ENCODE results near the gene ATP5ME.
A peak's percentile ranks its signal among the peaks of the same experiment; 100 is the strongest.
"Not testable (repeated sequence)": the region's sequence is repeated elsewhere in the genome, so short reads cannot be mapped to it uniquely, and the experiment has no call there.

Gene ATP5ME

DNA sequence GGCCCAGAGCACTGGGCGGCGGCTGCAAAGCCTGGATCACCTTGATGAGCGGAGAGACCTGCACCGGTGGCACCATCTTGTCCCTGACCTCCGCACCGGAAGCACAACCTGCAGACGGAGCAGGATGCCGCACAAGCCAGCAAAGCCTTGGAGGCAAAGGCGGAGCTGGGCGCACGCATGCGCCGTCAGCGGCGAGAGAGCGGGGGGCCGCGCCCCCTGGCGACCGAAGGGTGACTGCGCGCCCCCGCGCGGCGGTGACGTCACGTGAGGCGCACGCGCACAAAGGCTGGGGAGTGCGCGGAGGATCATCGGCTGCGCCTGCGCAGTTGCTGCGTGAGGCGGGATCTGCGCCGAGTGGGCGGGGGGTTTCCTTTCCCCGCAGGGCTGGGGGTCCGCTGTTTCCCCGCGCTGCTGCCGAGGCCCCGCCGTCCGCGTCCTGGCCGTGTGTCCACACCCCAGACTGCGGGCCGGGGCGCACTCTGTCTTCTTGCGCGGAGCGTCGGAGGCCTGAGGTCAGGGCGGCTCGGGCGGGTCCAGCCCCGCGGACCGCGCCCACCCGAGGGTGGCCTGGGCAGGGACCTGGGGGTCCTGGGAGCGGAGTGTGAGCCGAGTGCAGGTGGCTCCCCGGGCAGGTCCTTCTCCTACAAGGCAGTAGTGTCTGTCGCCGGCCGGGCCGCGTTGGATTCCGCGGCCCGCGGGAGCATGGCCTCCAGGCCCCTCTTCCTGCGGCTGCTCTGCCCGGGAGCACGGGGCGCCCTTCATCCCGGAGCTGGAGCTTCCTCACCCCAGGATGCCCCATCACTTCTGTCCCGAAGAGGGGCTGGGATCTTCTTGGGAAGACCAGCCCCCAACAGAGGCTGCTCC lies at the start of gene ATP5ME, which contains the start of gene MYL5:
Gene ATP5ME (minus strand): TSS at position 105 of the 864 bp plus-strand sequence. CDS start 29 bp downstream, at position 76.
Gene MYL5 (plus strand): TSS at position 371 of the 864 bp plus-strand sequence. CDS start 3,485 bp downstream, outside the sequence.
- DNase-seq, result peak; percentile 98

DNA sequence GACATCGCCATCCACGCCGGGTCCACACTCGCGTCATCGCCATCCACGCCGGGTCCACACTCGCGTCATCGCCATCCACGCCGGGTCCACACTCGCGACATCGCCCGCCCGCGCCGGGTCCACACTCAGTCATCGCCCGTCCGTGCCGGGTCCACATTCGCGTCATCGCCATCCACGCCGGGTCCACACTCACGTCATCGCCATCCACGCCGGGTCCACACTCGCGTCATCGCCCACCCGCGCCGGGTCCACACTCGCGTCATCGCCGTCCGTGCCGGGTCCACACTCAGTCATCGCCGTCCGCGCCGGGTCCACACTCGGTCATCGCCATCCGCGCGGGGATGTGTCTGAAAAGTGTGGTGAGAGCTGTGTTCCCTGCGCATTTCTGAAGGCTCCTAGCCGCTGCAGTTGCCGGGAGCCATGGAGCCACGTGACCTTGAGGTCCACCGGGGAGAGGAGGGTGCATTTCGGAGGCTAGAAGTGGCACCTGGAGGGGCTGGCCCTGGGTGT lies 48.8 kb upstream of the ATP5ME start:
- no peak for DNase-seq

GRCh38 chr4:722169-722725 lies 48.2 kb upstream of the ATP5ME start:
- no peak for DNase-seq

DNA sequence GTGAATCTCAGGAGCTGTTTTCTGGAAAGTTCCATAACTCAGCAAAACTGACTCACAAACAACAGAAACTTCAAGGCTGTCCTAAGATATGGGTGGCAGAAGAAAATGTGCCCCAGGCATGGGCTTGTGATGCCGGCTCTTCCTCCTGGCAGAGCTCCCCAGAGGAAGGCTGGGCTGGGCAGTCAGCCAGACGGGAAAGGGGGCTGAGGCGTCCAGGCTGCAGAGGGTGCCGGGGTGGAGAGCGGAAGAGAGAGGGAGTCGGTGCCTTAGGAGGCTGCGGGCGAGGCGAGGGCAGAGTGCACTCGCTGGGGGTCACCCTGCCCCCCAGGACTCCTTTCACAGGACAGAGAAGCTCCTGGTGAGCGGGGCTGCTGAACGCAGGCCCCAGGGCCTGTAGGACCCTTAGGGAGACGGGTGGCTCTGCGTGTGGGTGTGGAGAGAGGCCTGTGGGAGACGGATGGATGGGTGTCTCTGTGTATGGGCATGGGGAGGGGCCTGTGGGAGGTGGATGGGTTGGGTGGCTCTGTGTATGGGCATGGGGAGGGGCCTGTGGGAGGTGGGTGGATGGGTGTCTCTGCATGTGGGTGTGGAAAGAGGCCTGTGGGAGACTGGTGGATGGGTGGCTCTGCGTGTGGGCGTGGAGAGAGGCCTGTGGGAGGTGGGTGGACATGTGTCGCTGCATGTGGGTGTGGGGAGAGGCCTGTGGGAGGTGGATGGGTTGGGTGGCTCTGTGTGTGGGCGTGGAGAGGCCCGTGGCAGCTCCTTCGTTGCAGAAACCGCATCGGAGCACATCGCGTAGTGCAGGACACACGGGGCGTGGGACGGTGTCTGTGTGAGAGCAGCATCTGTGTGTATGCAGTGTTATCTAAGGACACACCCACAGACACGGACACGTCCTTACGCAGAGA lies 47.4 kb upstream of the ATP5ME start:
- DNase-seq, result no peak

DNA sequence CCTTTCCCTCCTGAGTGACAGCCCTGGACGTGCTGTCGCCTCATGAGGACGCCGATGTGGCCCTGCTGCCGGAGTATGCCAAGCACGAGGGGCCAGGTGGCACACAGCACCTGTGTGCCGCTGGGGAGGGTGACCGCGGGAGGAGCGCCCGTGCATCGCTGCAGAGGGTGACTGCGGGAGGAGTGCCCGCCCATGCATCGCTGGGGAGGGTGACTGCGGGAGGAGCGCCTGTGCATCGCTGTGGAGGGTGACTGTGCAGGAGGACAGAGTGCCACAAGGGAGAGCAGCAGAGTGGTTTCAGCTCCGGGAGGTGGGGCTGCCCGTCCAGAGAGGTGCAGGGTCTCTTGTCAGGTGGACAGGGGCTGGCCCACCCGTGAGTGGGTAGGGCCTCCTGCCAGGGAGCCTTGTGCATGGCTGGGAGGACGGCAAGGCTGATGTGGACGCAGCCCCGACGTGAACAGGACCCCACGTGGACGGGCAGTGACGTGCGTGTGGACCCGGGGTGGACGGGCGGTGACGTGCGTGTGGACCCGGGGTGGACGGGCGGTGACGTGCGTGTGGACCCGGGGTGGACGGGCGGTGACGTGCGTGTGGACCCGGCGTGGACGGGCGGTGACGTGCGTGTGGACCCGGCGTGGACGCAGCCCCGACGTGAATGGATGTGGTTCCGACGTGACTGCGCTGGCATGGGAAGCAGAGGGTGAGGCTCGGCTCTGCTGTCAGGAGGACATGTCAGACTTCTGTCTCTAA lies 46.2 kb upstream of the ATP5ME start:
- DNase-seq, result no peak

DNA sequence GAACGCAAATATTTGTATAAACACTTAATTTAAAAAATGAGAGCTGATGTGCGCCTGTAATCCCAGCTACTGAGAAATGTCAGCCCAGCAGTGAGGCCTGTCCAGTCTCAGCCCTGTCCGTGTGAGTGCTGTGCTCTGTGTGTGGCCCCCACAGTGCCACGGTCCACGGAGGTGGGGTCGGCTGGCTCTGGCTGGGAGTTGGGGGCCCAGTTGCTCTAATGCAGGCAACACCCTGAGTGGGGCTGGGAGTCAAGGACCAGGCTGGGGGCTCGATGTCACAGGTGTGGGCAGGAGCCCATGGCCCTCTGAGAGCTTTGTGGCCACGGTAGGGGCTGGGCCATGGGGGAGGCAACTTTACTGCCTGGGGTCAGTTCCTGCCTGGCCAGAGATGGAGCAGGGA lies 44.4 kb upstream of the ATP5ME start:
- DNase-seq, result no peak

DNA sequence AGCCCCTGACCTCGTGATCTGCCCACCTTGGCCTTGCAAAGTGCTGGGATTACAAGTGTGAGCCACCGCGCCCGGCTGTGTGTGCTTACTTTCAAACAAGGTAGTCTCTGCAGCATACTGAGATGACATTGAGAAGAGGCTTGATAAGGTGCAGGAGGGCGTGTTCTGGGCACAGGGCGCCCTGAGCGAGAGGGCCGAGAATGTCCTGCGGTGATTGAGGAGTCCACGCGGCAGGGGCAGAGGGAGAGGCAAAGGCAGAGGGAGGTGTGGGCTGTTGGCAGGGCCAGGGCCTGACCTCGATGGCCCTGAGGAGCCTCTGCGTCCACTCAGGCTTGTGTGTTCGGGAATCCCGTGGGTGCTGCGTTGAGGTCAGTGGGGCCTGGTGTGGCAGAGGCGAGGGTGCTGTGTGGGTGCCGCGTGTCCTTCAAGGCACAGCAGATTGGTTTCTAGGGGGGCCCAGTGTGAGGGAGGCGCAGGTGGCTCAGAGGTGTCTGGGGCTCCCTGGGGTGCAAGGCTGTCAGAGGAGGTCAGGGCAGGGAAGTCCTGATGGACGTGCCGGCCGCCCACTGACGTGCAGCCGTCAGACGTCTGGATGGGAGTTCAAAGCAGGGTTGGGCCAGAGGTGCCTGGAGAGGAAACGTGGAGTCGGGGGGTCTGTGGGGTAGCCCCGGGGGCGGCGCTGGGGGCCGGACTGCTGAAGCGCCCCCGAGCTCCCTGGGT lies 43.7 kb upstream of the ATP5ME start:
- DNase-seq, result no peak

GRCh38 chr4:714087-714486 lies 40.0 kb upstream of the ATP5ME start:
- DNase-seq, result no peak

- DNase-seq, result no peak
These were observed 39.0 kb upstream of the ATP5ME start for GRCh38 chr4:712916-713632.

GRCh38 chr4:712093-712492 lies 38.0 kb upstream of the ATP5ME start:
- no peak for DNase-seq

DNA sequence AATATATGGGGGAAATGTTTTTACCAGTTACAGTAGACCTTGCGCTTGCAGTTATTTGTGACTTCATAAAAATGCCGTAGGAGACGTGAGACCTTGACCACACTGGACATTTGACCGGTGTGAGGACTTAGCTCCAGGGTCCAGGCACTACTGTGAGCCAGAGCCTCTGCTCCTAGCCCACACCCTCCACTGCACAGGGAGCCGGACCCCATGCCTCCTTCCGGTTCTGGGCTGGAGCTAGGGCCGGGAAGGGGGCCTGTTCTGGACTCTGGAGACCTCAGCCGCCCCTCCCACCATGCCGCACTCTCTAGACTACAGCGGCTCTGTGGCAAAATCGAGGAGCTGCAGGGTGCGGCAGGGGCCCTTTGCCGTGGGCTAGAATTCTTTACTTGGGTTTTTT lies 36.8 kb upstream of the ATP5ME start:
- no peak for DNase-seq

DNA sequence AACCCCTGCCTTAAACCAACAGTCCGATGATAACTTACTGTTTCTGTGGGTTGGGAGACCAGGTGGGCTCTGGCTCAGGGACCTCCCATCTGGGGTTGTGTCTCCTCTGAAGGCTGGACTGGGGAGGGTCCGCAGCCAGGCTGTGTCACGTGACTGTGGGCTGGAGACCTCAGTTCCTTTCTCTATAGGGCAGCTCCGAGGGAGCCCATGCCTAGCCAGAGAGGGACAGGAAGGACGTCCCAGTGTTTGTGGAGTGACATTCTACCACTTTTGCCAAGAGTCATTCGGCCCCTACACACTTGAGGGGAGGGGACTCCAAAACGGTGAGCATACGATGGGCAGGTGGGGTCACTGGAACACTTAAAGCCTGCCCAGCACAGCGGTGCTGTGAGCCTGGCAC lies 36.0 kb upstream of the ATP5ME start:
- DNase-seq, result no peak

GRCh38 chr4:709348-709747 lies 35.3 kb upstream of the ATP5ME start:
- no peak for DNase-seq

DNA sequence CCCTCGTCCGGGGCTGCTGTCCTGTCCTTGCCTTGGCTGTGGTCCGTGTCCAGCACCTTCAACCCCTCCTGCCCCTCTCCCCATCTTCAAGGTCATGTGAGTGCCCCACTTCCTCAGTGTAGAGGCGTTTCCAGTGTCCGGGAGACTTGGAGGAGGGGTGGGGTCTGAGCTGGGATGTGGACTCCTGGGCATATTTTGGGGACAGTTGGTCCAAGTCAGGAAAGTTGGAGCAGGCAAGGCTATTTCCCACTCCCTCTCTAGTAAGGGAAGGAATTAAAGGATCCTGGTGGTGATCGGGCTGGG lies 34.5 kb upstream of the ATP5ME start:
- DNase-seq, result no peak

DNA sequence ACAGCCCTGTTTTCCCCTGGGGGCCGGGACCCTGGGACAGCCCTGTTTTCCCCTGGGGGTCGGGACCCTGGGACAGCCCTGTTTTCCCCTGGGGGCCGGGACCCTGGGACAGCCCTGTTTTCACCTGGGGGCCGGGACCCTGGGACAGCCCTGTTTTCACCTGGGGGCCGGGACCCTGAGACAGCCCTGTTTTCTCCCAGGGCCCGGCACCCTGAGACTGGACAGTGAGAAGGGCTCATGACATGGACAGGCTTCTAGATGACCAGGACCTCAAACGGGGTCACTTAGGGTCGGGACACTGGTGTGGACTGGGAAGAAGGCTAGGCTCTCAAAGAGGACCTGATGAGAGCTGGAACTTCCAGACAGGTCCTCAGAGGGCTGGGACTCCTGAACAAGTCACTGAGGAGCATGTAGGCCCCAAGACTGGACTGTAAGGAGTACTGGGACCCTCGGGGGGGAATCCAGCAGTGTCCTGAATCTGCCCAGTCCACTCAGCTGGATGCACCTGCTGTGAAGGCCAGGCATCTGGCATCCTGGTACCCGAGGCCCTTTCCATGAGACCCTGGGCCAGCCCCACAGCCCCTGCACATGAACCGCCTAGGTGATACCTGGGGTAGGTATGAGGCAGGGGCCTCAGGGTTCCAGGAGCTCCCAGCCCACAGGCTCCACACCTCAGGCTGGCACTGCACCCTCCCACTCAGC lies 34.0 kb upstream of the ATP5ME start:
- no peak for DNase-seq

DNA sequence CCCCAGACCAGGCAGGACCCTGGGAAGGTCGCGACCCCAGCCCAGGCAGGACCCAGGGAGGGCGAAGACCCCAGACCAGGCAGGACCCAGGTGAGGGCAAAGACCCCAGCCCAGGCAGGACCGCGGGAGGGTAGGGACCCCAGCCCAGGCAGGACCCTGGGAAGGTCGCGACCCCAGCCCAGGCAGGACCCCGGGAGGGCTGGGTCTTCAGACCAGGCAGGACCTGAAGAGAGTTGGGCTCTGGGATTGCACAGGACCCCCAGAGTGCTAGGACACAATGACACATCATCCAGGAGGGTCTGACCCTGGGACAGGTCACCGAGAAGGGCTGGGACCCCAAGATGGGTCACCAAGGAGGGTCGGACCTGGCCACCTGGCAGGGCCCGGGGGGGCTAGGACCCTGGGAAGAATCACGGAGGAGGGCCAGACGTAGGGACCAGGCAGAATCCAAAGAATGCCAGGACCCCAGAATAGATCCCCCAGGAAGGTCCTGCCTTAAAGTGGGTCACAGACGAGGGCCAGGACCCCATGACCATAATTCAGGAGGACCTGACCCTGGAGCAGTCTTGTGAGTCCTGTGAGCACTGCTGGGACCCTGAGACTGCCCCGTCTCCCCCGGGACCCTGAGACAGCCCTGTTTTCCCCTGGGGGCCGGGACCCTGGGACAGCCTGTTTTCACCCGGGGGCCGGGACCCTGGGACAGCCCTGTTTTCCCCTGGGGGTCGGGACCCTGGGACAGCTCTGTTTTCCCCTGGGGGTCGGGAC lies 32.9 kb upstream of the ATP5ME start:
- DNase-seq, result no peak

GRCh38 chr4:706083-706633 lies 32.1 kb upstream of the ATP5ME start:
- not testable (repeated sequence) for DNase-seq

DNA sequence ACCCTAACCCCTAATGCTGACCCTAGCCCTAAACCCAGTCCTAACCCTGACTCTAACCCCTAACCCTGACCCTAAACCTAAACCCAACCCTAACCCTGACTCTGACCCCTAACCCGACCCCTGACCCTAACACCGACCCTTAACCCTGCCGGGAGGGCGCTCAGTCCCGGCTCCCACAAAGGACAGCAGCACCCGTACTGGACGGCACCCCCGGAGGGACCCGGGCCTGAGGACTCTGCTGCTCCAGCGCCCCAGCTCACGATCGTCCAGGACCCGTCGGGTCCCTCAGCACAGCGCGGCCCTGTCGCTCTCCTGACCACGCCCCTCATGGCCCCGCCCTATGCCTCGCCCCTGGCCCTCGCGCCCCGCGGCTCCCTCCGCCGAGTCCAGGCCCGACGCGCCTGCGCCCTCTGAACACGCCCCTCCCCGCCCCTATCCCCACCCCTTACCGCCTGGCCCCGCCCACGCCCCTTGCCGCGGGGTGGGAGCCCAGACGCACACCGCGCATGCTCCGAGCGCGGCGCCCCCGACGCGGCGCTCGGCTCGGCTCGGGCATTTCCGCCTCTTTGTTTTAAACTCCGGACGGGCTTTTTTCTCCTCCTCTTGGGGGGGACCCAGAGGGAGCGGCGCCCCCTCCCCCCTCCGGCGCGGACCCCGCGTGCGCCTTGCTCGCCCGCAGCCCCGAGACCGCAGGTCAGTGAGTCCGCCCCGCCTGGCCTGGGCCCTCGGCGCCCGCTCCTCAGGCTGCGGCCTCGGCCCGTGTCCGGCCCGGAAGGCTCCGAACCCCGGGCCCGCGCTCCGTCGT lies 31.4 kb upstream of the ATP5ME start, which contains the start of gene PCGF3:
Gene PCGF3 (plus strand): TSS at position 555 of the 805 bp plus-strand sequence. CDS start 27,849 bp downstream, outside the sequence.
- peak; percentile 95 to 97 for DNase-seq

DNA sequence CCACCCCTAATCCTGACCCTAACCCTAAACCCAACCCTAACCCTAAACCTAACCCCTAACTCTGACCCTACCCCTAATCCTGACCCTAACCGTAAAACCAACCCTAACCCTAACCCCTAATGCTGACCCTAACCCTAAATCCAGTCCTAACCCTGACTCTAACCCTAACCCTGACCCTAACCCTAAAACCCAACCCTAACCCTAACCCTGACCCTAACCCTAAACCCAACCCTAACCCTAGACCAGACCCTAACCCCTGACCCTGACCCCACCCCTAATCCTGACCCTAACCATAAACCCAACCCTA lies 30.8 kb upstream of the ATP5ME start:
- no peak for DNase-seq
